ENCODE data around the gene CPT1C.

DNA sequence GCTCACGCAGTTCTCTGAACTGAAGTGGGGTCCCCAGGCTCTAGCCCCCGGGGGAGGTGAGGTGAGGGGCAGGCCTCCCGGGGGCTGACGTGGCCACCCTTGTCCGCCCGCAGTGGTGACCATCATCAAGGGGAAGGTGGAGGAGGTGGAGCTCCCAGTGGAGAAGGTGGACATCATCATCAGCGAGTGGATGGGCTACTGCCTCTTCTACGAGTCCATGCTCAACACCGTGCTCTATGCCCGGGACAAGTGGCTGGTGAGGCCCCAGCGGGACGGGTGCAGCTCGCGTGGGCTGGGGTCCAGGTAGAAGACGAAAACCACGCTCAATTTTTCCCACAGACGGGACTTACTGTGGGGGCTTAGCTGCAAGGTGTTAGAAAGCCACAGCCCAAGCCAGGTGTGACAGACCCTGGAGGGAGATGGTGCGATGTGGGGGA is 7.1 kb upstream of the CPT1C start:
- TF ChIP-seq ZNF274 (IDR thresholded peaks at IDR 0.05; ENCODE audit: low read depth, low read length) = no peak
- TF ChIP-seq YY1 (IDR thresholded peaks at IDR 0.05; ENCODE audit: insufficient read depth, insufficient read length) = no peak
